GM10248 (cell line): Measurements from ENCODE around the gene CLDN8.

Experiments used
- CTCF ChIA-PET: fragments of 300-600 bp; sonication (Branson Sonifier 250); formaldehyde crosslinking; extraction: SDS; loops from one replicate; lab custom pipeline; 2021; ENCODE audit warnings: antibody characterized with exemption; lab: Yijun Ruan, JAX
- POLR2A ChIA-PET: fragments of 350-650 bp; sonication (Branson Sonifier 250); formaldehyde crosslinking; extraction: SDS; loops from one replicate; lab custom pipeline; 2020; ENCODE audit warnings: antibody characterized with exemption; lab: Yijun Ruan, JAX
- DNase-seq: peaks from one replicate; pipeline ENCODE4 v3.0.0; 2012; ENCODE audit errors: extremely low spot score
- CTCF ChIP-seq: IDR thresholded peaks from 2 replicates; pipeline ENCODE4 v1.5.1; 2012; ENCODE audit warnings: mild to moderate bottlenecking, low read depth; ENCODE audit errors: extremely low read depth, missing control alignments, control extremely low read depth

CLDN8 gene

GRCh38 chr21:30248844-30249243, 32.9 kb upstream of the CLDN8 start:
- ChIA-PET POLR2A (no interaction called here), CTCF (no interaction called here)
- no peak for DNase-seq
- TF ChIP-seq CTCF, result no peak

GRCh38 chr21:30245061-30245460, 29.2 kb upstream of the CLDN8 start:
- ChIA-PET POLR2A (no interaction called here), CTCF (interaction anchor here (0.9 to 1.3 kb wide), 3 partner anchors 9 to 27 kb away, joined by 3 to 5 read pairs (median 3); no protein-coding TSS in a partner anchor)
- no peak for TF ChIP-seq CTCF
- no peak for DNase-seq

- ChIA-PET POLR2A (no interaction called here), CTCF (interaction anchor here (1.1 to 1.3 kb wide), 2 partner anchors 9 to 48 kb away, joined by 3 read pairs; no protein-coding TSS in a partner anchor)
- DNase-seq, result no peak
- TF ChIP-seq CTCF, result no peak
Observed at GRCh38 chr21:30243691-30244090, 27.8 kb upstream of the CLDN8 start.

- no peak for DNase-seq
- ChIA-PET CTCF (no interaction called here), POLR2A (no interaction called here)
- no peak for TF ChIP-seq CTCF
Observed at GRCh38 chr21:30240661-30241060, 24.8 kb upstream of the CLDN8 start.

GRCh38 chr21:30238168-30238567, 22.3 kb upstream of the CLDN8 start:
- no peak for TF ChIP-seq CTCF
- DNase-seq, result no peak
- CTCF ChIA-PET, result no interaction called here
- POLR2A ChIA-PET, result no interaction called here

- no peak for TF ChIP-seq CTCF
- CTCF ChIA-PET, result interaction anchor here (0.7 to 1.3 kb wide), 2 partner anchors 10 to 23 kb away, joined by 3 read pairs; no protein-coding TSS in a partner anchor
- no peak for DNase-seq
- POLR2A ChIA-PET, result no interaction called here
Observed at GRCh38 chr21:30234643-30235042, 18.7 kb upstream of the CLDN8 start.
